ENCODE data around the gene CEP112.

CEP112 gene

GRCh38 chr17:65638221-65638975, 553.5 kb downstream of the CEP112 start:
- DNase-seq (ENCODE audit: low read depth) = no peak

GRCh38 chr17:65637786-65638185, 554.1 kb downstream of the CEP112 start:
- DNase-seq (ENCODE audit: low read depth) = no peak

GRCh38 chr17:65634533-65634932, 557.4 kb downstream of the CEP112 start:
- no peak for DNase-seq (ENCODE audit: low read depth)

- DNase-seq (ENCODE audit: low read depth) = no peak
Observed at GRCh38 chr17:65633988-65634387, 557.9 kb downstream of the CEP112 start.

GRCh38 chr17:65633146-65633881, 558.6 kb downstream of the CEP112 start:
- DNase-seq (ENCODE audit: low read depth) = no peak

- DNase-seq (ENCODE audit: low read depth) = no peak
Observed at GRCh38 chr17:65630502-65630901, 561.4 kb downstream of the CEP112 start.

- DNase-seq (ENCODE audit: low read depth) = no peak
Observed at GRCh38 chr17:65629234-65629690, 562.7 kb downstream of the CEP112 start.

GRCh38 chr17:65628644-65629036, 563.3 kb downstream of the CEP112 start:
- no peak for DNase-seq (ENCODE audit: low read depth)

GRCh38 chr17:65627891-65628643, 563.9 kb downstream of the CEP112 start:
- DNase-seq (ENCODE audit: low read depth) = no peak

GRCh38 chr17:65627108-65627507, 564.8 kb downstream of the CEP112 start:
- DNase-seq (ENCODE audit: low read depth) = no peak

- DNase-seq (ENCODE audit: low read depth) = no peak
Observed at GRCh38 chr17:65626451-65626850, 565.5 kb downstream of the CEP112 start.

GRCh38 chr17:65618516-65618915, 573.4 kb downstream of the CEP112 start:
- no peak for DNase-seq (ENCODE audit: low read depth)

GRCh38 chr17:65617496-65617895, 574.4 kb downstream of the CEP112 start:
- no peak for DNase-seq (ENCODE audit: low read depth)

- DNase-seq (ENCODE audit: low read depth) = no peak
Observed at GRCh38 chr17:65609749-65610148, 582.2 kb downstream of the CEP112 start.

GRCh38 chr17:65609286-65609685, 582.6 kb downstream of the CEP112 start:
- DNase-seq (ENCODE audit: low read depth) = no peak

GRCh38 chr17:65604070-65604469, 587.9 kb downstream of the CEP112 start:
- DNase-seq (ENCODE audit: low read depth) = no peak

- no peak for DNase-seq (ENCODE audit: low read depth)
Observed at GRCh38 chr17:65601881-65602280, 590.1 kb downstream of the CEP112 start.

GRCh38 chr17:65601145-65601544, 590.8 kb downstream of the CEP112 start:
- DNase-seq (ENCODE audit: low read depth) = no peak

GRCh38 chr17:65600518-65600917, 591.4 kb downstream of the CEP112 start:
- no peak for DNase-seq (ENCODE audit: low read depth)

- no peak for DNase-seq (ENCODE audit: low read depth)
Observed at GRCh38 chr17:65599650-65600049, 592.3 kb downstream of the CEP112 start.

- no peak for DNase-seq (ENCODE audit: low read depth)
Observed at GRCh38 chr17:65598746-65599145, 593.2 kb downstream of the CEP112 start.

GRCh38 chr17:65595071-65595656, 596.8 kb downstream of the CEP112 start:
- DNase-seq (ENCODE audit: low read depth) = no peak
